Neuron (in vitro differentiated cells): ENCODE data around the gene CALY.
"Not testable (repeated sequence)": the region's sequence is repeated elsewhere in the genome, so short reads cannot be mapped to it uniquely, and the experiment has no call there.

ENCODE experiments used
- H2AFZ ChIP-seq: one replicate; pipeline ENCODE4 v1.6.1; 2013; ENCODE audit warnings: low read depth, mild to moderate bottlenecking, inconsistent platforms, low read length, moderate library complexity
- H3K27me3 ChIP-seq: one replicate; pipeline ENCODE4 v1.6.1; 2013; ENCODE audit warnings: low read length; ENCODE audit not compliant: insufficient read depth
- H3K36me3 ChIP-seq: one replicate; pipeline ENCODE4 v1.6.1; 2013; ENCODE audit warnings: low read length; ENCODE audit not compliant: insufficient read depth
- H3K4me1 ChIP-seq: one replicate; pipeline ENCODE4 v1.6.1; 2013; ENCODE audit warnings: low read length; ENCODE audit not compliant: insufficient read depth
- H3K4me3 ChIP-seq: 2 replicates; pipeline ENCODE4 v1.5.1; 2013; ENCODE audit warnings: mild to moderate bottlenecking, low read length, moderate library complexity
- H3K9me3 ChIP-seq: one replicate; pipeline ENCODE4 v1.6.1; 2013; ENCODE audit warnings: low read length

CALY gene

GRCh38 chr10:133326745-133327650 lies 9.7 kb downstream of the CALY start:
- Histone ChIP-seq H2AFZ (no peak overlapping the region), H3K27me3 (peaks cover 40% of the 10 kb centered on the region)

GRCh38 chr10:133326223-133326551 lies 10.5 kb downstream of the CALY start:
- H2AFZ ChIP-seq: peak overlapping the region; percentile 76
- H3K36me3 ChIP-seq: no peaks in the 10 kb centered on the region
- no peaks in the 10 kb centered on the region for H3K9me3 ChIP-seq
- H3K4me3 ChIP-seq: peak overlapping the region; percentile 50
- H3K27me3 ChIP-seq: peaks cover 40% of the 10 kb centered on the region
- peaks cover 19% of the 10 kb centered on the region for H3K4me1 ChIP-seq

More at GRCh38 chr10:133326745-133327650, 9.7 kb downstream of the CALY start:
- Histone ChIP-seq H3K4me3 (no peak overlapping the region), H3K9me3 (peaks cover under 1% of the 10 kb centered on the region), H3K36me3 (no peaks in the 10 kb centered on the region), H3K4me1 (peaks cover 19% of the 10 kb centered on the region)

- Histone ChIP-seq H3K27me3 (peaks cover 36% of the 10 kb centered on the region), H3K4me3 (peak overlapping the region; percentile 50), H3K9me3 (no peaks in the 10 kb centered on the region)
Observed at GRCh38 chr10:133325440-133326222, 11.1 kb downstream of the CALY start.

GRCh38 chr10:133324857-133325260 lies 11.8 kb downstream of the CALY start:
- no peaks in the 10 kb centered on the region for H3K36me3 ChIP-seq
- peaks cover 36% of the 10 kb centered on the region for H3K27me3 ChIP-seq
- peaks cover 19% of the 10 kb centered on the region for H3K4me1 ChIP-seq
- no peaks in the 10 kb centered on the region for H3K9me3 ChIP-seq
- peak overlapping the region; percentile 76 for H2AFZ ChIP-seq
- peak overlapping the region; percentile 50 for H3K4me3 ChIP-seq

More at GRCh38 chr10:133325440-133326222, 11.1 kb downstream of the CALY start:
- peaks cover 19% of the 10 kb centered on the region for H3K4me1 ChIP-seq
- peak overlapping the region; percentile 76 for H2AFZ ChIP-seq
- no peaks in the 10 kb centered on the region for H3K36me3 ChIP-seq

- peak overlapping the region; percentile 2 for H3K4me3 ChIP-seq
- no peaks in the 10 kb centered on the region for H3K36me3 ChIP-seq
- peaks cover 15% of the 10 kb centered on the region for H3K4me1 ChIP-seq
- peaks cover 36% of the 10 kb centered on the region for H3K27me3 ChIP-seq
- H3K9me3 ChIP-seq: no peaks in the 10 kb centered on the region
- no peak overlapping the region for H2AFZ ChIP-seq
Observed at GRCh38 chr10:133324198-133324792, 12.4 kb downstream of the CALY start.

GRCh38 chr10:133322064-133322709 lies 14.5 kb downstream of the CALY start:
- H3K4me1 ChIP-seq: peaks cover 15% of the 10 kb centered on the region
- H3K36me3 ChIP-seq: not testable (repeated sequence)

GRCh38 chr10:133320852-133321422 lies 15.8 kb downstream of the CALY start:
- not testable (repeated sequence) for H3K4me3 ChIP-seq, H2AFZ ChIP-seq, H3K27me3 ChIP-seq, H3K9me3 ChIP-seq, H3K36me3 ChIP-seq, H3K4me1 ChIP-seq

More at GRCh38 chr10:133322064-133322709, 14.5 kb downstream of the CALY start:
- not testable (repeated sequence) for H2AFZ ChIP-seq, H3K9me3 ChIP-seq, H3K4me3 ChIP-seq
- H3K27me3 ChIP-seq: peaks cover 16% of the 10 kb centered on the region

GRCh38 chr10:133318494-133319127 lies 18.1 kb downstream of the CALY start:
- Histone ChIP-seq H3K4me1 (no peaks in the 10 kb centered on the region), H3K4me3 (peak overlapping the region; percentile 52), H3K36me3 (no peaks in the 10 kb centered on the region), H3K27me3 (no peaks in the 10 kb centered on the region), H2AFZ (no peak overlapping the region), H3K9me3 (no peaks in the 10 kb centered on the region)

- H3K36me3 ChIP-seq: peaks cover 5% of the 10 kb centered on the region
- no peaks in the 10 kb centered on the region for H3K9me3 ChIP-seq
- no peak overlapping the region for H3K4me3 ChIP-seq
- no peak overlapping the region for H2AFZ ChIP-seq
- H3K4me1 ChIP-seq: no peaks in the 10 kb centered on the region
- H3K27me3 ChIP-seq: no peaks in the 10 kb centered on the region
Observed at GRCh38 chr10:133316732-133317131, 20.0 kb downstream of the CALY start.

- Histone ChIP-seq H3K27me3 (no peaks in the 10 kb centered on the region), H3K9me3 (no peaks in the 10 kb centered on the region), H3K36me3 (peaks cover 10% of the 10 kb centered on the region), H2AFZ (no peak overlapping the region), H3K4me3 (no peak overlapping the region), H3K4me1 (no peaks in the 10 kb centered on the region)
Observed at GRCh38 chr10:133316266-133316665, 20.4 kb downstream of the CALY start.

GRCh38 chr10:133315847-133316246 lies 20.8 kb downstream of the CALY start:
- H3K27me3 ChIP-seq: no peaks in the 10 kb centered on the region
- no peaks in the 10 kb centered on the region for H3K4me1 ChIP-seq
- peaks cover 10% of the 10 kb centered on the region for H3K36me3 ChIP-seq
- no peak overlapping the region for H2AFZ ChIP-seq
- no peak overlapping the region for H3K4me3 ChIP-seq
- no peaks in the 10 kb centered on the region for H3K9me3 ChIP-seq

GRCh38 chr10:133314911-133315310 lies 21.8 kb downstream of the CALY start:
- no peaks in the 10 kb centered on the region for H3K4me1 ChIP-seq
- peaks cover 18% of the 10 kb centered on the region for H3K36me3 ChIP-seq
- no peak overlapping the region for H2AFZ ChIP-seq
- H3K9me3 ChIP-seq: no peaks in the 10 kb centered on the region
- no peak overlapping the region for H3K4me3 ChIP-seq
- no peaks in the 10 kb centered on the region for H3K27me3 ChIP-seq
